H1 (cell line): ENCODE measurements around the gene CIB2. TPM values are rescaled to one million over a fixed set of nuclear protein-coding genes. Genes with fewer than 3 reads are reported as not detected.

Source experiments
- CTCF ChIA-PET: fragments of 300-600 bp; sonication (Branson Sonifier 250); formaldehyde crosslinking; loops from one replicate; lab custom pipeline; 2021; ENCODE audit not compliant: partially characterized antibody; lab: Charles Lee
- POLR2A ChIA-PET: fragments of 300-600 bp; sonication (Branson Sonifier 250); formaldehyde crosslinking; loops from one replicate; lab custom pipeline; 2021; ENCODE audit warnings: inconsistent platforms; ENCODE audit not compliant: partially characterized antibody; lab: Charles Lee
- DNase-seq, 2 experiments: peaks; one replicate each; pipeline versions ENCODE4 v3.0.0 to v3.0.0-alpha.2; 2010 to 2022; ENCODE audit warnings: low spot score in 2 of 2, low read depth in 1 of 2, mixed read lengths in 1 of 2
- FAIRE-seq: peaks from 2 replicates; lab custom pipeline; 2011; peaks lifted over from hg19 to GRCh38; lab: Jason Lieb, UNC
- H2AFZ ChIP-seq: 2 replicates; pipeline ENCODE4 v1.8.1; 2012; ENCODE audit warnings: low read length, inconsistent platforms
- H2AK5ac ChIP-seq: 2 replicates; pipeline ENCODE4 v1.6.1; 2013; ENCODE audit warnings: low read depth, low read length
- H2BK120ac ChIP-seq: replicated peaks from 2 replicates; pipeline ENCODE3; 2013; ENCODE audit warnings: low read depth, low read length, inconsistent platforms
- H2BK12ac ChIP-seq: 2 replicates; pipeline ENCODE4 v1.6.1; 2013; ENCODE audit warnings: low read depth, low read length
- H2BK15ac ChIP-seq: 2 replicates; pipeline ENCODE4 v1.6.1; 2013; ENCODE audit warnings: low read length
- H2BK20ac ChIP-seq: 2 replicates; pipeline ENCODE4 v1.6.1; 2013; ENCODE audit warnings: low read length
- H2BK5ac ChIP-seq: 2 replicates; pipeline ENCODE4 v1.6.1; 2013; ENCODE audit warnings: low read depth, low read length
- H3K14ac ChIP-seq: 2 replicates; pipeline ENCODE4 v1.6.1; 2013; ENCODE audit warnings: inconsistent platforms; ENCODE audit not compliant: insufficient read length
- H3K18ac ChIP-seq: 2 replicates; pipeline ENCODE4 v1.6.1; 2013; ENCODE audit warnings: low read length; ENCODE audit errors: extremely low read depth
- H3K23ac ChIP-seq: 2 replicates; pipeline ENCODE4 v1.6.1; 2013; ENCODE audit warnings: inconsistent platforms; ENCODE audit not compliant: insufficient read length
- H3K23me2 ChIP-seq: 2 replicates; pipeline ENCODE4 v1.6.1; 2013; ENCODE audit warnings: low read depth, low read length
- H3K27ac ChIP-seq: 2 replicates; pipeline ENCODE4 v1.6.1; 2011; ENCODE audit warnings: low read depth, low read length, inconsistent platforms
- H3K27me3 ChIP-seq, 4 experiments: replicated peaks in 1 of 4; 1 replicate in 1 of 4; 2 replicates in 3 of 4; pipeline versions ENCODE4 v1.6.1 to v1.8.1; 2011 to 2013; ENCODE audit warnings: low read length in 3 of 4, mild to moderate bottlenecking in 3 of 4, inconsistent platforms in 2 of 4, mixed read lengths in 2 of 4, moderate library complexity in 1 of 4; ENCODE audit not compliant: control insufficient read depth in 3 of 4, insufficient read depth in 3 of 4; ENCODE audit errors: extremely low read depth in 1 of 4
- H3K36me3 ChIP-seq, 4 experiments: 2 replicates each; pipeline versions ENCODE4 v1.6.1 to v1.8.1; 2011 to 2013; ENCODE audit warnings: mild to moderate bottlenecking in 4 of 4, low read length in 3 of 4, moderate library complexity in 2 of 4, control low read depth in 1 of 4, inconsistent platforms in 1 of 4; ENCODE audit not compliant: insufficient read depth in 4 of 4, control insufficient read depth in 2 of 4
- H3K4ac ChIP-seq: replicated peaks from 2 replicates; pipeline ENCODE3; 2013; ENCODE audit warnings: low read length, low read depth, mixed read lengths, inconsistent platforms; ENCODE audit not compliant: insufficient read length
- H3K4me1 ChIP-seq, 4 experiments: replicated peaks in 1 of 4; 1 replicate in 1 of 4; 2 replicates in 3 of 4; pipeline versions ENCODE4 v1.6.1 to v1.8.1; 2011 to 2013; ENCODE audit warnings: low read length in 3 of 4, inconsistent platforms in 2 of 4, mixed read lengths in 1 of 4; ENCODE audit not compliant: insufficient read depth in 4 of 4, control insufficient read depth in 3 of 4
- H3K4me2 ChIP-seq, 2 experiments: 2 replicates each; pipeline versions ENCODE4 v1.6.1 to v1.8.1; 2011 to 2013; ENCODE audit warnings: low read depth in 2 of 2, low read length in 2 of 2, control low read depth in 1 of 2, inconsistent platforms in 1 of 2, mild to moderate bottlenecking in 1 of 2; ENCODE audit not compliant: insufficient read depth in 1 of 2
- H3K4me3 ChIP-seq, 4 experiments: fragments of 200-600, 300-600 bp in 1 of 4; sonication (generic), shearing (Covaris generic), sonication (Bioruptor Twin) in 1 of 4; 2 replicates each; pipeline versions ENCODE4 v1.5.1 to v1.8.1; 2011 to 2016; ENCODE audit warnings: low read length in 4 of 4, low read depth in 3 of 4, control low read depth in 2 of 4, inconsistent platforms in 2 of 4, mild to moderate bottlenecking in 2 of 4, mixed read lengths in 1 of 4, moderate library complexity in 1 of 4; ENCODE audit not compliant: insufficient read depth in 2 of 4; ENCODE audit errors: extremely low read depth in 1 of 4
- H3K56ac ChIP-seq: replicated peaks from 2 replicates; pipeline ENCODE3; 2013; ENCODE audit warnings: low read depth, mild to moderate bottlenecking, mixed read lengths, low read length, inconsistent platforms; ENCODE audit not compliant: insufficient read length
- H3K79me1 ChIP-seq: 2 replicates; pipeline ENCODE4 v1.6.1; 2013; ENCODE audit warnings: low read depth, low read length, control low read depth
- H3K79me2 ChIP-seq, 2 experiments: 2 replicates each; pipeline versions ENCODE4 v1.6.1 to v1.8.1; 2012 to 2013; ENCODE audit warnings: low read length in 2 of 2, mild to moderate bottlenecking in 2 of 2, inconsistent platforms in 1 of 2; ENCODE audit not compliant: insufficient read depth in 2 of 2, control insufficient read depth in 1 of 2
- H3K9ac ChIP-seq, 4 experiments: replicated peaks in 1 of 4; 1 replicate in 1 of 4; 2 replicates in 3 of 4; pipeline versions ENCODE4 v1.6.1 to v1.8.1; 2011 to 2013; ENCODE audit warnings: low read depth in 3 of 4, low read length in 3 of 4, control low read depth in 2 of 4, mild to moderate bottlenecking in 2 of 4, moderate library complexity in 2 of 4, inconsistent platforms in 1 of 4; ENCODE audit errors: extremely low read depth in 1 of 4
- H3K9me3 ChIP-seq, 2 experiments: 2 replicates each; pipeline versions ENCODE4 v1.6.1 to v1.8.1; 2012 to 2013; ENCODE audit warnings: mild to moderate bottlenecking in 2 of 2, moderate library complexity in 2 of 2, control low read depth in 1 of 2, inconsistent platforms in 1 of 2, low read depth in 1 of 2, low read length in 1 of 2, mixed read lengths in 1 of 2; ENCODE audit not compliant: insufficient read depth in 2 of 2
- H4K20me1 ChIP-seq, 2 experiments: replicated peaks in 1 of 2; 2 replicates each; pipeline versions ENCODE3 to v1.8.1; 2011 to 2013; ENCODE audit warnings: inconsistent platforms in 2 of 2, low read length in 2 of 2, mild to moderate bottlenecking in 1 of 2; ENCODE audit not compliant: insufficient read depth in 2 of 2, control insufficient read depth in 1 of 2
- H4K5ac ChIP-seq: 2 replicates; pipeline ENCODE4 v1.6.1; 2013; ENCODE audit warnings: low read length, low read depth, mixed read lengths, inconsistent platforms; ENCODE audit not compliant: insufficient read length
- H4K8ac ChIP-seq: 2 replicates; pipeline ENCODE4 v1.8.0; 2013; ENCODE audit warnings: mild to moderate bottlenecking, moderate library complexity, low read length, inconsistent platforms; ENCODE audit not compliant: insufficient read depth; ENCODE audit errors: extremely low read depth
- H4K91ac ChIP-seq: replicated peaks from 2 replicates; pipeline ENCODE3; 2013; ENCODE audit warnings: low read length, mixed read lengths, inconsistent platforms; ENCODE audit not compliant: insufficient read length
- CTBP2 ChIP-seq: IDR thresholded peaks from 2 replicates; pipeline ENCODE4 v1.7.0; 2011; ENCODE audit warnings: borderline replicate concordance, mild to moderate bottlenecking, moderate library complexity, mixed read lengths, low read length; ENCODE audit not compliant: insufficient read depth, insufficient read length
- GABPA ChIP-seq: IDR thresholded peaks from 2 replicates; pipeline ENCODE4 v1.6.1; 2011; ENCODE audit warnings: mild to moderate bottlenecking, low read length, moderate library complexity, borderline replicate concordance; ENCODE audit not compliant: insufficient read depth
- TCF12 ChIP-seq: IDR thresholded peaks from 2 replicates; pipeline ENCODE4 v1.6.1; 2011; ENCODE audit warnings: low read depth, mild to moderate bottlenecking, low read length
- WGBS, 2 experiments: shearing (Covaris generic) in 1 of 2; methylation state at CpG; one replicate each; pipeline versions ENCODE4 v1.1.6 to v1.1.7; 2013 to 2015; ENCODE audit warnings: low lambda C conversion rate in 2 of 2, mixed read lengths in 2 of 2, inconsistent platforms in 1 of 2, low coverage in 1 of 2, missing lambda C conversion rate in 1 of 2; ENCODE audit not compliant: insufficient replicate concordance in 2 of 2, insufficient coverage in 1 of 2, insufficient read length in 1 of 2; ENCODE audit errors: extremely low coverage in 1 of 2, missing lambda C conversion rate in 1 of 2; 5-methylcytosine and 5-hydroxymethylcytosine counted together
- polyA plus RNA-seq, 7 experiments: library from polyadenylated mRNA; depleted of rRNA in 3 of 7; stranded (reverse) in 5 of 7; unstranded in 2 of 7; fragments of >200 nt in 5 of 7; fragments of 200-250 nt in 2 of 7; gene quantifications; 1 replicate in 5 of 7; 2 replicates in 1 of 7; 4 replicates in 1 of 7; pipeline versions ENCODE4 v1.2.1 to v1.2.3, GENCODE V29; 2011 to 2013; ENCODE audit warnings: missing spikeins in 2 of 7, mixed read lengths in 2 of 7
- total RNA-seq: library from RNA; stranded (reverse); fragmentation: NEBNext Ultra II Directional; extraction: Animal tissue kit (Norgen Biotek cat#: 25700); gene quantifications from 2 replicates; pipeline ENCODE4 v1.2.1, GENCODE V29; 2021
- TF ChIP-seq, protein P1 (sequence below): IDR thresholded peaks from 2 replicates; pipeline ENCODE4 v1.6.1; 2012; ENCODE audit warnings: low read length, inconsistent platforms

The CIB2 gene
- total and polyA plus RNA-seq, 2 of the 8 experiments (the other 6 are each of a cell fraction or from before 2014, with no cell fraction given), result 41.5 to 45.8 TPM

DNA sequence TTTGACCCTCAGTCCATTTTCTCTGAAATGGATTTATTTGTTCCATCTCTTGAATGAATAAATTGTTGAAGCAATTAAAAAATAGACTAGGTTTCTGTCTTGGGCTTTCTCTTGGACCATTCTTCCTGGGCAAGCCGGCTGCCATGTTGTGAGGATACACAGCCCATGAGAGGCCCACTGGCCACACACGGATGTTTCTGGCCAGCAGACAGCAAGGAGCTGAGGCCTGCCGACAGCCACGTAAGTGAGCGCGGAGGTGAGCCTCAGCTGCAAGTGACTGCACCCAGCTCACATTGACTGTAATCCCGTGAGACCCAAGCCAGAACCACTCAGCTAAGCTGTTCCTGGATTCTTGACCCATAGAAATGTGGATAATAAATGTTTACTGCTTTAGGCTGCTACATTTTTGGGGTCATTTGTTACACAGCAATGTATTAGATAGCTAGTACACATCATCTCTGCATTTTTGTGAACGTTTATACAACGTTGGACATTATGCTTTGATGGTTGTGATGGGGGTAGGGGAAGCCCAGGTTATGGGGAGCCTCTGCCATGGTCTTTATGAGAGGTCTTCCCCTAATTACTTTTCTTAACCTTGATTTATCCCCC, 40.7 kb upstream of the CIB2 start:
- H3K4me1 ChIP-seq, result no peaks in the 10 kb centered on the region
- no peaks in the 10 kb centered on the region for H3K79me2 ChIP-seq
- H4K91ac ChIP-seq, result no peak overlapping the region
- H3K36me3 ChIP-seq, result peaks cover 0 to 13% (median 8%) of the 10 kb centered on the region in 4 experiments; a peak in 4 of 8 replicates
- CTCF ChIA-PET, result interaction anchor here (0.9 to 19.5 kb wide), 11 partner anchors 8 to 188 kb away, joined by 3 to 285 read pairs (median 5); partner anchors contain the start of gene ACSBG1
- H3K14ac ChIP-seq, result no peak overlapping the region
- no peak overlapping the region for H2BK15ac ChIP-seq
- no peak overlapping the region for H2AK5ac ChIP-seq
- no peak overlapping the region for H3K4me3 ChIP-seq
- FAIRE-seq (no peak), DNase-seq (no peak)
- no peaks in the 10 kb centered on the region for H3K79me1 ChIP-seq
- H2BK120ac ChIP-seq, result no peak overlapping the region
- no peaks in the 10 kb centered on the region for H3K9me3 ChIP-seq
- no peaks in the 10 kb centered on the region for H3K23me2 ChIP-seq
- no peak overlapping the region for H2BK20ac ChIP-seq
- no peak overlapping the region for H3K18ac ChIP-seq
- H3K9ac ChIP-seq, result no peak overlapping the region
- no peak overlapping the region for H3K4me2 ChIP-seq
- no peak overlapping the region for H3K4ac ChIP-seq
- H3K23ac ChIP-seq, result no peak overlapping the region
- H4K8ac ChIP-seq, result no peak overlapping the region
- POLR2A ChIA-PET, result interaction anchor here (0.6 kb wide), 1 partner anchor 59 kb away, joined by 6 read pairs; no protein-coding TSS in a partner anchor
- H4K20me1 ChIP-seq, result peaks cover 2 to 3% of the 10 kb centered on the region in 2 experiments
- H2BK5ac ChIP-seq, result no peak overlapping the region
- no peak overlapping the region for H3K27ac ChIP-seq
- no peak overlapping the region for H2AFZ ChIP-seq
- no peak overlapping the region for H2BK12ac ChIP-seq
- TF ChIP-seq CTBP2 (no peak), GABPA (no peak), TCF12 (no peak)
- TF ChIP-seq, protein P1, sequence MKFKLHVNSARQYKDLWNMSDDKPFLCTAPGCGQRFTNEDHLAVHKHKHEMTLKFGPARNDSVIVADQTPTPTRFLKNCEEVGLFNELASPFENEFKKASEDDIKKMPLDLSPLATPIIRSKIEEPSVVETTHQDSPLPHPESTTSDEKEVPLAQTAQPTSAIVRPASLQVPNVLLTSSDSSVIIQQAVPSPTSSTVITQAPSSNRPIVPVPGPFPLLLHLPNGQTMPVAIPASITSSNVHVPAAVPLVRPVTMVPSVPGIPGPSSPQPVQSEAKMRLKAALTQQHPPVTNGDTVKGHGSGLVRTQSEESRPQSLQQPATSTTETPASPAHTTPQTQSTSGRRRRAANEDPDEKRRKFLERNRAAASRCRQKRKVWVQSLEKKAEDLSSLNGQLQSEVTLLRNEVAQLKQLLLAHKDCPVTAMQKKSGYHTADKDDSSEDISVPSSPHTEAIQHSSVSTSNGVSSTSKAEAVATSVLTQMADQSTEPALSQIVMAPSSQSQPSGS, result no peak
- H3K27me3 ChIP-seq, result no peaks in the 10 kb centered on the region
- WGBS, 2 experiments, result 96% methylated on average over 9 of the region's 9 CpGs; no CpG with 5 or more reads in 1 of the 2 experiments
- H3K56ac ChIP-seq, result no peak overlapping the region
- H4K5ac ChIP-seq, result no peak overlapping the region
